Esophagus (tissue), 2 donors: ENCODE results near the gene ECEL1. TPM values are rescaled to one million over a fixed set of nuclear protein-coding genes. Genes with fewer than 3 reads are reported as not detected.
"Not testable (repeated sequence)": the region's sequence is repeated elsewhere in the genome, so short reads cannot be mapped to it uniquely, and the experiment has no call there.

Experiments
- H3K27ac ChIP-seq, 2 donors: one replicate each; pipeline ENCODE4 v1.5.1; 2013; ENCODE audit warnings: low read depth in 2 of 2, mild to moderate bottlenecking in 2 of 2, inconsistent platforms in 1 of 2, low read length in 1 of 2, moderate library complexity in 1 of 2
- H3K27me3 ChIP-seq, 2 donors: one replicate each; pipeline ENCODE4 v1.6.1; 2013; ENCODE audit warnings: low read length in 2 of 2, control low read depth in 1 of 2, mild to moderate bottlenecking in 1 of 2; ENCODE audit not compliant: insufficient read depth in 2 of 2, control insufficient read depth in 1 of 2
- H3K36me3 ChIP-seq, 2 donors: one replicate each; pipeline ENCODE4 v1.6.1; 2013; ENCODE audit warnings: low read length in 1 of 2; ENCODE audit not compliant: control insufficient read depth in 2 of 2, insufficient read depth in 2 of 2
- H3K4me1 ChIP-seq, 2 donors: one replicate each; pipeline ENCODE4 v1.6.1; 2013; ENCODE audit warnings: low read length in 1 of 2; ENCODE audit not compliant: control insufficient read depth in 2 of 2, insufficient read depth in 2 of 2
- H3K4me3 ChIP-seq, 2 donors: one replicate each; pipeline ENCODE4 v1.5.1; 2013; ENCODE audit warnings: low read length in 2 of 2, mild to moderate bottlenecking in 2 of 2, low read depth in 1 of 2, moderate library complexity in 1 of 2
- H3K9me3 ChIP-seq, 2 donors: one replicate each; pipeline ENCODE4 v1.6.1; 2013; ENCODE audit warnings: mild to moderate bottlenecking in 2 of 2, low read depth in 1 of 2, low read length in 1 of 2, moderate library complexity in 1 of 2; ENCODE audit not compliant: control insufficient read depth in 2 of 2, insufficient read depth in 1 of 2
- WGBS, 2 donors: extraction: QIAGEN DNeasy Blood & Tissue Kit; methylation state at CpG; one replicate each; pipeline ENCODE4 v1.1.7; 2013; 5-methylcytosine and 5-hydroxymethylcytosine counted together
- polyA plus RNA-seq, 2 donors: library from polyadenylated mRNA; stranded (reverse); fragments of 200-250 nt; gene quantifications; one replicate each; pipeline ENCODE4 v1.2.3, GENCODE V29; 2013
- donor health status: healthy with polysubstance abuse.
- donor health status: Bipolar disorder and iron deficiency.

ECEL1 gene
- polyA plus RNA-seq, 2 donors: 0.31 TPM; not detected in 1

DNA sequence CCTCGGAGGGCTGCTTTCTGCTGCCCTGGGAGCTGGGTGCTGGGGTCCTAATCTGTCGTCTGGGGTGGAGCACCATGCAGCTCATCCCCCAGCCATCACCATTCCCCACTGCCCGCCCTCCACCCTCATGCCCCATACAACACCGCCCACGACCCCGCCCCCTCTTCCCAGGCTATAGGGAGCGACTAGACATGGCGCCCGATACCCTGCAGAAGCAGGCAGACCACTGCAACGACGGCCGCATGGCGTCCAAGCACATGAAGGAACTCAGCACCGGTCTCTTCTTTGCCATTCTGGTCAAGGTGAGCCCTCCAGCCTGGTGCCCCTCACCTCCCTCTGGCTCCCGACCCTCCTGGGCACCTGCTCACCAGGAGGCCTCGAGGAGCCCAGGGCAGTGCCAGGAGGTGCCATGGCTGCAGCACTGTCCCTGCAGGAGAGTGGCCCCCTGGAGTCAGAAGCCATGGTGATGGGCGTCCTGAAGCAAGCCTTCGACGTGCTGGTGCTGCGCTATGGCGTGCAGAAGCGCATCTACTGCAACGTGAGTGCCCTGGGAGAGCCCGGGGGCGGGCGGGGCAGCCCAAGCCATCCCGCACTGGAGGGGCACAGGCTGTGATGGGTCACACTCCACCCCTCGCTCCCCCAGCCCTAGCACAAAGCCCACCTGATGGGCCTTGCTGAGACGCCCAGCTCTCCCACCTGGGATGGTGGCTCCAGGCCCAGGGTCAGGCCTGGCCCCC is 42.3 kb downstream of the ECEL1 start:
- H3K4me1 ChIP-seq, H3K27me3 ChIP-seq, H3K36me3 ChIP-seq, H3K9me3 ChIP-seq, H3K27ac ChIP-seq, H3K4me3 ChIP-seq: not testable (repeated sequence)
- 73 to 80% methylated on average over 18 to 27 of the region's 29 CpGs for WGBS, 2 donors

DNA sequence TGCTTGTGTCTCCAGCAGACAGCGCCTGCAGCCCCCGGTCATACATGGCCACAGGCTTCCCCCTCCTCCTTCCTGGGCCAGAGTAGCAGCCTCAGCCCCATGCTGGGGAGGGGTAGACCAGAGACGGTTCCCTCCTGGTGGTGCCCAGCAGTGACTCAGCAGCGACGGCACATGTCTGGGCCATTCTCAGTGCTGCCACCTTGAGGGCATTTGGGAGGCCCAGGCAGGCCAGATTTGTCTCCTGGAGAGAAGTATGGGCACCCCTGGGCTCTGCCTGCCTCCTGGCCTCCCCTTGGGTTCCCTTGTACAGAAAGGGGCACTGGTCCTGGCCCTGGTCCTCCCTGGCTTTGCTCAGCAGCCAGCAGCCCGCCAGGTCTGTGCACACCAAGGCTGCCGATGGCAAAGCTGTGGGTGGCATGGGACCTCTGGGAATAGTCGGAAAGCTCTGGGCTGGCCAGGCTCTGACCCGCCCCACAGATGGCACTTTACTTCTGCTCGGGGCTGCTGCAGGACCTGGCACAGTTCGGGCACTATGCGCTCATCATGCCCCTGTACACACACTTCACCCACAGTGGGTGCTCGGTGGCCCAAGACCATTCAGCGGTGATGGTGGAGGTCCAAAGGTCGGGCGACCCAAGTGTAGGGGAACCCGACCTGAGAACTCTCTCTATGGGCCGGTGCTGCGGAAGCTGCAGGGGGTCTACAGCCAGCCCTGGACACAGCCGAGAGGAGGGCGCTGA is 43.1 kb downstream of the ECEL1 start:
- Histone ChIP-seq H3K4me1 (no peaks in the 10 kb centered on the region), H3K4me3 (no peak overlapping the region), H3K9me3 (no peaks in the 10 kb centered on the region), H3K27ac (no peak overlapping the region), H3K27me3 (no peaks in the 10 kb centered on the region), H3K36me3 (no peaks in the 10 kb centered on the region)
- 71 to 72% methylated on average over 21 of the region's 21 CpGs for WGBS, 2 donors

DNA sequence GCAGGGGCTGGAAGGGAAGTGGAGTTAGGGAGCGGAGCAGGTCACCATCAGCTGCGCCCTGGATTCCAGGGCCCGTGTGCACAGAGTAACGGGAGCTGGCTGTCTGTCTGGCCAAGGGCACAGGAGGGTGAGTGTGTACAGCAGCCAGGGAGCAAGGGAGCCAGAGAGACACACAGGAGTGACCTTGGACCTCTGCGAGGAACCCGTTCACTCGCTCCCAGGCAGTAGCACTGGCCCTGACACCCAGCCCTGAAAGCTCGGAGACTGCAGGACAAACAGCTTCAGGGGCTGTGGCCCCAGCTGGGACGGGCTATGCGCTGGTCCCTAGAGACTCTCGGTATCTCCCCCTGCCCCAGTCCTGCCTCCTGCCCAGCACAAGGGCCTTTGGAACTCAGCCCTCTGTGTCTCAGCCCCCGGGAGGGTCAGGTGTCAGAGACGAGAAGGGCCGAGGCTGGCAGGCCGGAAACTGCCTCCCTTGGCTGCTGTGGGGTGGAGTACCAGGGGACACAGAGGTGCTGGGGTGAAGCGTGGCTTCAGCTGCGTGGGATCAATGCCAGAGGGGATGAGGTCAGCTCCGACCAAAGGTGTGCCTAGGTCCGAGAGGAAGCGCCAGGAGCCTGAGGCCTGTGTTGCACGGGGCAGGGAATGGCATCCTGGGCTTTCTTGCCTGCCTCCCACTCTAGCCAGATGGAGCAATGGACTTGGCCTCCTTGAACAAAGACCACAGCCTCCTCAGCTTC is 43.8 kb downstream of the ECEL1 start:
- not testable (repeated sequence) for H3K9me3 ChIP-seq, H3K36me3 ChIP-seq, H3K27ac ChIP-seq, H3K27me3 ChIP-seq, H3K4me3 ChIP-seq, H3K4me1 ChIP-seq
- WGBS, 2 donors: 63 to 72% methylated on average over 11 to 17 of the region's 21 CpGs

DNA sequence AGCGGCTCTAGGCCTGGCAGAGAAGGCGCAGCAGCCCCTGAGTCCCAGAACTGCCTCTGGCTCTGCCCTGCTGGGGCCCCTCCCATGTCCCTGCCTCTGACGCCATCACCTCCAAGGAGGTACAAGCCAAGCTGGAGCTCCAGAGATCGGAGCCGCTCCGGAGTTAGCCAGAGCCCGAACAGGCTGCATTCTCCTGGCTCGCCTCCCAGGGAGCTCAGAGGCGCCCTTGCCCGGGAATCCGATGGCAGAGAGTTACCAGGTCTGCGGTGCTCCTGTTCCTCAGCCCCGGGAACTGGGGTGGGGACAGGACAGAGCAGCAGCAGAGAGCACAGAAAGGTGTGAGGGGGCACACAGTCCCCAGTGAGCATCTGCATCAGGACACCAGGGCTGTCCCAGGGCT is 44.6 kb downstream of the ECEL1 start:
- whole genome bisulfite sequencing, 2 donors: 76 to 81% methylated on average over 6 to 12 of the region's 13 CpGs

DNA sequence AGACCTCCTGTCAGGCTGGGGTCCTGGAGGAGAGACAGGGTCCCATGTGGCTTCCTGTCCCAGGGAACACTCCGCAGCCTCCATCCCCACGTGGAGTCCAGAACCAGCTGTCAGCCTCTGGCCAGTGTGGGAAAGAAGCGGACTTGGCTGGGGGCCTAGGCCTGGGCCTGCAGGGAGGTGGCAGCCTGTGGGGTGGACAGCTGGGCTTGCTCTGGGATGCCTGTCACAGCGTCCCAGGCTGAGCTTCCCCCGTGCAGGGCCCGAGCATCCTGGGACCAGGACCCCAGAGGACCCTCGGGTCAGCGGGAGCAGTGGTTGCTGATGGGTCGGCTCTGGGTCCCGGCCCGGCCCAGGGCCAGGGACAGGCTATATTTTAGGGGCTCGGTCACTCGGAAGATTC is 45.2 kb downstream of the ECEL1 start:
- H3K4me3 ChIP-seq, H3K4me1 ChIP-seq, H3K27me3 ChIP-seq, H3K36me3 ChIP-seq, H3K27ac ChIP-seq, H3K9me3 ChIP-seq: not testable (repeated sequence)
- 64 to 69% methylated on average over 13 of the region's 13 CpGs for WGBS, 2 donors

More for the DNA sequence above, 44.6 kb downstream of the ECEL1 start:
- not testable (repeated sequence) for H3K4me1 ChIP-seq, H3K27ac ChIP-seq, H3K36me3 ChIP-seq, H3K4me3 ChIP-seq, H3K9me3 ChIP-seq, H3K27me3 ChIP-seq

DNA sequence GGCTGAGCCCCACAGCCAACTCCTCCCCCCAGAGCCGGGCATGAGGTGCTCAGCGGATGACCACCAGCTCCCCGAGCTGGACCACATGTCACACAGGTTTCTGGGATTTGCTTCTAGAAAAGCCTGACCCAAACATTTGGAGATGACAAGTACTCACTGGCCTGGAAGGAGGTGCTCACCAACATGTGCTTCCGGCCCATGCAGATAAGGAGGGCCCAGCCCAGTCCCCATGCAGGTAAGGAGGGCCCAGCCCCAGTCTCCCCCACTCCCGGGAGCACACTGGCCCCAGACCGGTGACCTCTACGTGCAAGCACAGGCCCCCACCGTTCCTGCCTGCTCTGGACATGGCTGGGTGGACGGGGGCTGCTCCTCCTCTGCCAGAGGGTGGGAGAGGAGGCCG is 45.7 kb downstream of the ECEL1 start:
- not testable (repeated sequence) for H3K27me3 ChIP-seq, H3K9me3 ChIP-seq, H3K36me3 ChIP-seq, H3K27ac ChIP-seq, H3K4me1 ChIP-seq, H3K4me3 ChIP-seq
- WGBS, 2 donors: 79 to 86% methylated on average over 9 of the region's 10 CpGs

DNA sequence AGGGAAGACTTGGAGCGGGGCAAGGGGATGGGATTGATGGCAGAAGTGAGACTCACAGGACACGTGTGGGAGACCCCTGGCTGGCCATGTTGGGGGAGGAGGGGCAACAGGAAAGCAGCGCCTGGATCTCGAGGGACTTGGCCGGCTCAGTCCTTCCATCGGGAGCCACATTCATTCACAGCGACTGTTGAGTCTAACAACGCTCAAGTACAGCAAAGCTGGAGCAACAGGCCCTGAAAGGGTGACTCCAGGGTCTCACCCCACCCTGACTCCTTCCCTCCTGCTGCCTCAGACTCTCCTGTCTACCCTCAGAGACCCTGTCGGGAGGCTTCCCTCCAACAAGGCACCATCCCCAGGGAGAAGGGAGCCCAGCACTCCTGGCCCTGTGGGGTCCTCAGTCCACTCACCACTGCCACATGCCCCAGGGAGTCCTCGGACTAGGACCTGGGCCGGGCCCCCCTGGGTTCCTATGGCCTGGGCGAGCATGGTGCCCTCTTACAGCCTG is 46.4 kb downstream of the ECEL1 start:
- H3K27me3 ChIP-seq: no peaks in the 10 kb centered on the region

DNA sequence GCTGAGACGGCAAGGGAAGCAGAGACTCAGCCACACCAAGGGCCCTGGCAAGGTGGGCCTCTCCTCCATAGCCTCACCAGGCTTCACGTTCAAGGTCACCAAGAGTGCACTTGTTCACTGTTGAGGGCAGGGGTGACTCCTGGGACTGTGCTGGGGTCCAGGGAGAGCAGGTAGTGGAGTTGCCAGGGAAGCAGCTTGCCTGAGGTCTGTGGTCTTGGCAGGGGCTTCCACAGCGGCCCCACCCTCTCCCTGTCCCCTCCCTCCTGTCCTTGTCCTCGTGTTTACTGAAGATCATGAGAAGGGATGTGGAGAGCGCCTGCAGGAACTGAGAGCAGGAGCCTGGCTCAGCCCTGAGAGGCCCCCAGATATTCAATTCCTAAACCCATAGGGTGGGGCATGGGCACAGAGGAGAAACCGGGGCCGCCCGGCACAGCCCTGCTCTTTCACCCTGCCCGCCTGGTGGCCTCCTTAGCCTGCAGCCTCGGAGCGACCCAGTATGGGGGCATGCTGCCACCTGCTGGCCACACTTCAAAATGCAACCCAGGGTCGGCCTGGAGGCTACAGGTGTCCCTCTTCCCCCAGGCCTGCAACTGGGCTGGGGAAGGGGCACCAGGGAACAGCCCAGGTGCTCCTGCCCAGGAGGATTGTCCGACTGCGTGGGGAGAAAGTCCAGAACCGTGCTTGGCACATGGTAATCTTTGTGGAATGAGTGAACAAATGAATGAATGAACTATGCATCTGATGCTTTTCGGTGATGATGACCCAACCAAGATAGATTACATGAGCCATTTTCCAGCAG is 47.2 kb downstream of the ECEL1 start:
- not testable (repeated sequence) for H3K36me3 ChIP-seq, H3K4me3 ChIP-seq, H3K9me3 ChIP-seq, H3K27ac ChIP-seq, H3K4me1 ChIP-seq, H3K27me3 ChIP-seq
- 15% methylated on average over 13 to 14 of the region's 16 CpGs for WGBS, 2 donors

More for the DNA sequence above, 46.4 kb downstream of the ECEL1 start:
- no peak overlapping the region for H3K27ac ChIP-seq
- H3K4me1 ChIP-seq: no peaks in the 10 kb centered on the region
- no peak overlapping the region for H3K4me3 ChIP-seq
- no peaks in the 10 kb centered on the region for H3K36me3 ChIP-seq
- WGBS, 2 donors: 75 to 79% methylated on average over 12 of the region's 12 CpGs
- no peaks in the 10 kb centered on the region for H3K9me3 ChIP-seq

DNA sequence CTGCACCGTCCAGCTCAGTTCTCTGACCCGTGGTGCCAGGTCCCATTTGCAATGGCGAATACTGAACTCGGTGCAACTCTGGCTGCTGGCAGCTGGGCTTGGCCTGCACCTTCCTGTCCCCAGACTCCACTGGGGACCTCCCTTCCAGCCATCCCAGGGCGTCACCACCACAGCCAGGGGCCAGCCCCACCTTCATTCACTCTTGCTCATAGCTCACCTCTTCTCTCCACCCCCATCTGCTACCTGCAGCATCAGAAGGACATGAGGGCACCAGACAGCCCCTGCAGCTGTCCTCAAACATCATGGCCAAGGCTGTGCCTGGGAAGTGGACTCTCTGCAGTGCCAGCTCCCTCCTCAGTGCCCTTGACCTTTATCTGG is 47.9 kb downstream of the ECEL1 start:
- Histone ChIP-seq H3K27ac (no peak overlapping the region), H3K4me3 (no peak overlapping the region), H3K9me3 (no peaks in the 10 kb centered on the region), H3K27me3 (no peaks in the 10 kb centered on the region), H3K4me1 (no peaks in the 10 kb centered on the region), H3K36me3 (no peaks in the 10 kb centered on the region)
- 28 to 56% methylated on average over 1 to 3 of the region's 5 CpGs for WGBS, 2 donors
